ENCODE data around the gene KIF26B.

GRCh38 chr1:245671349-245671748 lies 516.6 kb downstream of the KIF26B start:
- TF ChIP-seq CTCF (IDR thresholded peaks at IDR 0.05; ENCODE audit: low read depth, low read length) (no peak), EZH2phosphoT487 (IDR thresholded peaks at IDR 0.05; ENCODE audit: low read depth) (no peak)

All from OCI-LY3 (cell line).